Endometrial microvascular endothelial cells (primary cell): ENCODE measurements around the gene ELANE. TPM values are rescaled to one million over a fixed set of nuclear protein-coding genes. Genes with fewer than 3 reads are reported as not detected.
"Not testable (repeated sequence)": the region's sequence is repeated elsewhere in the genome, so short reads cannot be mapped to it uniquely, and the experiment has no call there.

Experiments used
- in situ Hi-C: cut with HindIII; loops from 2 replicates; pipeline ENCODE4 v1.10.0; 2017; ENCODE audit warnings: low sequenced_read_pairs, low pct_unique_long_range_greater_than_20kb; ENCODE audit errors: inconsistent ontology term
- total RNA-seq: library from RNA; depleted of rRNA; stranded (reverse); fragments of >200 nt; gene quantifications from one replicate; pipeline ENCODE4 v1.2.3, GENCODE V29; 2015; ENCODE audit errors: inconsistent ontology term

Gene ELANE
- total RNA-seq, 1 donor from 2014 or later, result not detected

- in situ Hi-C loops, result no loop called here
Observed at GRCh38 chr19:873084-873483, 21.0 kb downstream of the ELANE start.

GRCh38 chr19:873561-874041, 21.5 kb downstream of the ELANE start:
- in situ Hi-C loops, result no loop called here

- in situ Hi-C loops, result no loop called here
Observed at GRCh38 chr19:875265-875879, 23.3 kb downstream of the ELANE start.

- in situ Hi-C loops, result no loop called here
Observed at GRCh38 chr19:876089-876488, 24.0 kb downstream of the ELANE start.

GRCh38 chr19:876780-877314, 24.7 kb downstream of the ELANE start:
- in situ Hi-C loops, result no loop called here

DNA sequence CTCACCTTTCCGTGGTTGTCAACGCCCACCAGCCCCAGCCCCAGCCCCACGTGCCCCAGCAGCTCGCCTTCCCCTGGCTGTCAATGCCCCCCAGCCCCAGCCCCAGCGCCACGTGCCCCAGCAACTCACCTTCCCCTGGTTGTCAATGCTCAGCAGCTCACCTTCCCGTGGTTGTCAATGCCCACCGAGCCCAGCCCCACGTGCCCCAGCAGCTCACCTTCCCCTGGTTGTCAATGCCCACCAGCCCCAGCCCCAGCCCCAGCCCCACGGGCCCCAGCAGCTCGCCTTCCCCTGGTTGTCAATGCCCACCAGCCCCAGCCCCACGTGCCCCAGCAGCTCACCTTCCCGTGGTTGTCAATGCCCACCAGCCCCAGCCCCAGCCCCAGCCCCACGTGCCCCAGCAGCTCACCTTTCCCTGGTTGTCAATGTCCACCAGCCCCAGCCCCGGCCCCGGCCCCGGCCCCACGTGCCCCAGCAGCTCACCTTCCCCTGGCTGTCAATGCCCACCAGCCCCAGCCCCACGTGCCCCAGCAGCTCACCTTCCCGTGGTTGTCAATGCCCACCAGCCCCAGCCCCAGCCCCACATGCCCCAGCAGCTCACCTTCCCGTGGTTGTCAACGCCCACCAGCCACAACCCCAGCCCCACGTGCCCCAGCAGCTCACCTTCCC, 26.0 kb downstream of the ELANE start:
- in situ Hi-C loops, result not testable (repeated sequence)

DNA sequence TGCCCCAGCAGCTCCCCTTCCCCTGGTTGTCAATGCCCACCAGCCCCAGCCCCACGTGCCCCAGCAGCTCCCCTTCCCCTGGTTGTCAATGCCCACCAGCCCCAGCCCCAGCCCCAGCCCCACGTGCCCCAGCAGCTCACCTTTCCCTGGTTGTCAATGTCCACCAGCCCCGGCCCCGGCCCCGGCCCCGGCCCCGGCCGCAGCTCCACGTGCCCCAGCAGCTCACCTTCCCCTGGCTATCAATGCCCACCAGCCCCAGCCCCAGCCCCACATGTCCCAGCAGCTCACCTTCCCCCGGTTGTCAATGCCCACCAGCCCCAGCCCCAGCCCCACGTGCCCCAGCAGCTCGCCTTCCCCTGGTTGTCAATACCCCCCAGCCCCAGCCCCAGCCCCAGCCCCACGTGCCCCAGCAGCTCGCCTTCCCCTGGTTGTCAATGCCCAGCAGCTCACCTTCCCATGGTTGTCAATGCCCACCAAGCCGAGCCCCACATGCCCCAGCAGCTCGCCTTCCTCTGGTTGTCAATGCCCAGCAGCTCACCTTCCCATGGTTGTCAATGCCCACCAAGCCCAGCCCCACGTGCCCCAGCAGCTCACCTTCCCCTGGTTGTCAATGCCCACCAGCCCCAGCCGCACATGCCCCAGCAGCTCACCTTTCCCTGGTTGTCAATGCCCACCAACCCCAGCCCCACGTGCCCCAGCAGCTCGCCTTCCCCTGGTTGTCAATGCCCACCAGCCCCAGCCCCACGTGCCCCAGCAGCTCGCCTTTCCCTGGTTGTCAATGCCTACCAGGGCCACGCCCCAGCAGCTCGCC, 26.9 kb downstream of the ELANE start:
- in situ Hi-C loops, result not testable (repeated sequence)

DNA sequence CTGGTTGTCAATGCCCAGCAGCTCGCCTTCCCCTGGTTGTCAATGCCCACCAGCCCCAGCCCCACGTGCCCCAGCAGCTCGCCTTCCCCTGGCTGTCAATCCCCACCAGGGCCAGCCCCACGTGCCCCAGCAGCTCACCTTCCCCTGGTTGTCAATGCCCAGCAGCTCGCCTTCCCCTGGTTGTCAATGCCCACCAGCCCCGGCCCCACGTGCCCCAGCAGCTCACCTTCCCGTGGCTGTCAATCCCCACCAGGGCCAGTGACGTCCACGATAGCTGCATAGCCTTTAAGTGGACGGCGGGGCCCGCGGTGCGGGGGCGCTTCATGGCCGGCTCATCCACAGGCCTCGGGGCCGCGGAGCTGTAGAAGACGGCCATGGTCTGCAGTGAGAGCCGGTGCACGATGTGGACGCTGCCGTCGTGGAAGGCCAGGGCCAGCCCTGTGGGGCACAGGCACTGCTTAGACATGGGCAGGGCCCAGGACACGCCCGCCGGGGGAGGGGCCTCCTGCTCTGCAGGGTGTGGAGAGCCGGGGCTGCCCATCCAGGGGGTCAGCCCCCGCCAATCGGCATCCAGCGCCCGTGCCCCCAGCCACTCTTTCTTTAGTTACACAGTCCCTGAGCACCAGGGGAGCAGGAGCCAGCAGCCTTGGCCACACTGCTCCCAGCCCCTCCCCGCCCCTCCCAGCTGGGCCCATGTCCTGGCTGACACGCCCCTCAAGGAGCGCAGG, 27.8 kb downstream of the ELANE start:
- in situ Hi-C loops, result no loop called here

- in situ Hi-C loops, result no loop called here
Observed at GRCh38 chr19:881385-882071, 29.4 kb downstream of the ELANE start.

- in situ Hi-C loops, result no loop called here
Observed at GRCh38 chr19:882871-883497, 30.9 kb downstream of the ELANE start.

- in situ Hi-C loops, result no loop called here
Observed at GRCh38 chr19:883661-884211, 31.6 kb downstream of the ELANE start.

- in situ Hi-C loops, result no loop called here
Observed at GRCh38 chr19:884420-885211, 32.5 kb downstream of the ELANE start.

GRCh38 chr19:885536-886224, 33.6 kb downstream of the ELANE start:
- in situ Hi-C loops, result no loop called here

DNA sequence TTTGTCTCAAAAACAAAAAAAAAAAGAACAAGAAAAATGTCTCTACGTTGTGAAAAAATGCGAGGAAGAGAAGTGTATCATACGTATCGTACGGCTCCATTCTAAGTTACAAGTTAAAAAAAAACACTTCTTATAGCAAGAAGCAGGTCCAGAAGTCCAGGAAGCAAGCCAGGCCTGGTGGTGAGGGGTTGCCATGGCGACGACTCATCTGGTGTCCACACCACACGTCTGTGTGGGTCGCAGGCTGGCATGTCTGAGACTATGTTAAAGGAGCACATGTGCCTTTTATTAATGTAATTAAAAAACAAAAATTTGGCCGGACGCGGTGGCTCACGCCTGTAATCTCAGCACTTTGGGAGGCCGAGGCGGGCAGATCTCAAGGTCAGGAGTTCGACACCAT, 35.0 kb downstream of the ELANE start:
- in situ Hi-C loops, result no loop called here

DNA sequence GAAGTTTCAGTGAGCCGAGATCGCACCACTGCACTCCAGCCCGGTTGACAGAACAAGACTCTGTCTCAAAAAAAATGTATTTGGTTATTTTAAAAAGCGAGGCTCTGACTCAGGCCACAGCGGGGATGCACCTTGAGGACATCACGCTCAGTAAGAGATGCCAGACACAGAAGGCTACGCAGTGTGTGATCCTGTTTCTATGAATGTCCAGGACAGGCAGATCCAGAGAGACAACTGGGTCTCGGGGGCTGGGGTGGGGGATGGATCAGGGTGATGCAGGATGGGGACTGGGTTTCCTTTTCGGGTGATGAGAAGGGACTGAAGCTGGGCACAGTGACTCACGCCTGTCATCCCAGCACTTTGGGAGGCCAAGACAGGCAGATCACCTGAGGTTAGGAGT, 35.5 kb downstream of the ELANE start:
- in situ Hi-C loops, result no loop called here

DNA sequence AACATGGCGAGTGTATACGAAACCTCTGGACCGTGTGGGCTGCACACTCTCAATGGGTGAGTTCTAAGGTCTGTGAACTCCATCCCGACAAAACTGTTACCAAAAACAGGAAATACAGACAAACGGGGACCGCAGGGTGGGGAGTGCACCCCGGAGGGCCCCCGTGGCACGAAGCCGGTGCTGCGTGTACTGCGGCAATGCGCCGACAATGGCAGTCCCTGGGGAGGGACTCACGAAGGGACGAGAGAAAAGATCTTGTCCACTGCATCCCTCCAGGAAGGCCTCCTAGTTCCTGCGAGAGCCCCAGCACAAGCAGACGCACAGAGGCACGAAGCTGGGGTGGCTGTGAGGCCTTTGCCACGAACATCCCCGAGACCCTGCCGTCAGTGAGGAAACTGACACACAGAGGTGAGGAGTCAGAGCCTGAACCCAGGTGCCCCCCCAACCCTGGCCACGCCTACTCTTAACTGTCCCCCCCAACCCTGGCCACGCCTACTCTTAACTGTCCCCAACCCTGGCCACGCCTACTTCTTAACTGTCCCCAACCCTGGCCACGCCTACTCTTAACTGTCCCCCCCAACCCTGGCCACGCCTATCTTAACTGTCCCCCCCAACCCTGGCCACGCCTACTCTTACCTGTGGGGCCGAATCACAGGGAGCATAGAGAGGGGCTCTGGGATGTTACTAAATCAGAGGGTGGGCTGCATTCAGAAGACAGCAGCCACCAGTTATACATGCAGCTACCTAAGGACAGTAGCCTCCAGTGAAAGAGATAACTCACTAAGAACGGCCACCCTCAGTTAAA, 36.7 kb downstream of the ELANE start:
- in situ Hi-C loops, result no loop called here
